ENCODE results near the gene ERP44. TPM values are rescaled to one million over a fixed set of nuclear protein-coding genes. Genes with fewer than 3 reads are reported as not detected.

ERP44 gene
- total RNA-seq, 6 experiments from 2014 or later, result 16.8 to 21.4 (median 18.5) TPM

GRCh38 chr9:100125910-100126309, 27.1 kb upstream of the ERP44 start:
- no peak for TF ChIP-seq POLR2A (IDR thresholded peaks at IDR 0.05)
- TF ChIP-seq, protein P1, sequence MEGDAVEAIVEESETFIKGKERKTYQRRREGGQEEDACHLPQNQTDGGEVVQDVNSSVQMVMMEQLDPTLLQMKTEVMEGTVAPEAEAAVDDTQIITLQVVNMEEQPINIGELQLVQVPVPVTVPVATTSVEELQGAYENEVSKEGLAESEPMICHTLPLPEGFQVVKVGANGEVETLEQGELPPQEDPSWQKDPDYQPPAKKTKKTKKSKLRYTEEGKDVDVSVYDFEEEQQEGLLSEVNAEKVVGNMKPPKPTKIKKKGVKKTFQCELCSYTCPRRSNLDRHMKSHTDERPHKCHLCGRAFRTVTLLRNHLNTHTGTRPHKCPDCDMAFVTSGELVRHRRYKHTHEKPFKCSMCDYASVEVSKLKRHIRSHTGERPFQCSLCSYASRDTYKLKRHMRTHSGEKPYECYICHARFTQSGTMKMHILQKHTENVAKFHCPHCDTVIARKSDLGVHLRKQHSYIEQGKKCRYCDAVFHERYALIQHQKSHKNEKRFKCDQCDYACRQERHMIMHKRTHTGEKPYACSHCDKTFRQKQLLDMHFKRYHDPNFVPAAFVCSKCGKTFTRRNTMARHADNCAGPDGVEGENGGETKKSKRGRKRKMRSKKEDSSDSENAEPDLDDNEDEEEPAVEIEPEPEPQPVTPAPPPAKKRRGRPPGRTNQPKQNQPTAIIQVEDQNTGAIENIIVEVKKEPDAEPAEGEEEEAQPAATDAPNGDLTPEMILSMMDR (IDR thresholded peaks at IDR 0.05), result no peak
- 67% methylated on average over 1 of the region's 2 CpGs for WGBS (ENCODE audit: insufficient coverage, low coverage, low lambda C conversion rate, missing lambda C conversion rate)
- Histone ChIP-seq H3K27ac (no peak overlapping the region), H3K4me1 (peaks cover 0 to 8% (median 0%) of the 10 kb centered on the region in 4 donors), H3K9me3 (no peaks in the 10 kb centered on the region), H3K27me3 (no peaks in the 10 kb centered on the region), H3K36me3 (peaks cover 0 to 7% (median 0%) of the 10 kb centered on the region in 4 donors), H3K4me3 (no peak overlapping the region)
- intact Hi-C loops (cut with DNase I), result no loop called here
- DNase-seq (no peak), ATAC-seq (no peak)

DNA sequence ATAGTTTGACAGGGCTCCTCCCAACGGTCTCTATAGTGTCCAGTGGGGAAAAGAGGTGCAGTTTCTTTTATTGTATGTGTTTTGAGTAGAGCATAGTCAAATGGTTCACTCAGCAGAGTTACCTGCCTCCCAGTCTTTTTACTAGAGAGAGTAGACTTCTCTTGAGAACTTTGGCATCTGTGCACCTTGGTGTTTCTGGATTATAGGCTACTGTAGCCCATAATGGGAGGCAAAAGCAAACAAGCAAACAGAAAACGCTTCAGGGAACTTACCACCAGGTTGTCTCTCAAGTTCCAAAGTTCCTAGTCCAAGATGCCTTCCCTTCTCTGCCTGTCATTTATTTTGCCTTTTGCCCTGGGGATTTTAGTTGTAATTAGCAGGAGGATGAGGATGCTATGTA, 26.4 kb upstream of the ERP44 start:
- Histone ChIP-seq H3K27ac (no peak overlapping the region), H3K36me3 (peaks cover 0 to 7% (median 0%) of the 10 kb centered on the region in 4 donors), H3K27me3 (no peaks in the 10 kb centered on the region), H3K4me3 (no peak overlapping the region), H3K9me3 (no peaks in the 10 kb centered on the region), H3K4me1 (peaks cover 0 to 8% (median 0%) of the 10 kb centered on the region in 4 donors)
- WGBS (ENCODE audit: insufficient coverage, low coverage, low lambda C conversion rate, missing lambda C conversion rate), result 51% methylated on average over 2 of the region's 2 CpGs
- TF ChIP-seq, protein P1 (IDR thresholded peaks at IDR 0.05), result no peak
- no peak for TF ChIP-seq POLR2A (IDR thresholded peaks at IDR 0.05)
- ATAC-seq, result no peak
- intact Hi-C loops (cut with DNase I), result no loop called here
- DNase-seq, result no peak

DNA sequence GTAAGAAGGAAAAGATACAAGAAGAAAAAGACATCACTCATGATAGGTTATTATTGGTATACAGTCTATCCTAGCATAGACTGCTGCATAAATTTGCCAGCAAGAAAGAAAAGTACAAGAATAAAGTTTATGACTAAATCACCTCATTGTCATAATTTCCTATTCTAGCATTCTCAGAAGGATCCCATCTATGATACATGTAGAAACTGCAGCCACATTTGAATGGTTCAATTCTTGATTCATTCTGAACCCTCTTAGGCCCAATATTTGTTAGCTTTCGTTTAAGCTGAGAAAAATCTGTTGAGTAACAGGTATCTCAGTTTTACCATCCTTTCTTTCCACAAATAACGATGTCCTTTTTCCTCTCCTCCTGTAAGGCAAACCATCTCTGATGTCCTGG, 21.5 kb upstream of the ERP44 start:
- TF ChIP-seq POLR2A (IDR thresholded peaks at IDR 0.05), result no peak
- TF ChIP-seq, protein P1 (IDR thresholded peaks at IDR 0.05), result no peak
- Histone ChIP-seq H3K9me3 (no peaks in the 10 kb centered on the region), H3K27ac (no peak overlapping the region), H3K27me3 (no peaks in the 10 kb centered on the region), H3K4me3 (no peak overlapping the region), H3K4me1 (peaks cover 0 to 8% (median 0%) of the 10 kb centered on the region in 4 donors), H3K36me3 (no peaks in the 10 kb centered on the region)
- 73% methylated on average over 2 of the region's 2 CpGs for WGBS (ENCODE audit: insufficient coverage, low coverage, low lambda C conversion rate, missing lambda C conversion rate)
- intact Hi-C loops (cut with DNase I), result no loop called here
- ATAC-seq (no peak), DNase-seq (no peak)

DNA sequence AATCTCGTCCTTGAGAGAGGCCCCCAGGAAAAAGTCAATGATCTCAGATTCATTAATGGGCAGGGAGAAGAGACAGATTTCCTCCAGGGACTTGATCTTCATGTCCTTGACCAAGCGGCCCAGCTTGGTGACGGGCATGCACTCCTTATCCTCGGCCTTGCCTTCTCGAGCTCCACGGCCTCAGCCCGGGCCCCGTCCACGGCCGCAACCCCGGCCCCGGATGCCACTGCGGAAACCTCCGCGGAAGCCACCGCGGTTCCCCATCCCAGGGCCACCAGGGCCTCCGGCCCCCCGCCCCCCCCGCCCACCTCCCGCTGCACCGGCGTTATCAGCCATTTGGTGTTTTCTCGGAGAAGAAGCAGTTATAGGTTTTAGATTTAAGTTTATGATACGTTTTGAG, 18.5 kb upstream of the ERP44 start:
- Histone ChIP-seq H3K36me3 (no peaks in the 10 kb centered on the region), H3K27me3 (no peaks in the 10 kb centered on the region), H3K27ac (no peak overlapping the region), H3K9me3 (no peaks in the 10 kb centered on the region), H3K4me3 (no peak overlapping the region), H3K4me1 (peaks cover 0 to 8% (median 0%) of the 10 kb centered on the region in 4 donors)
- TF ChIP-seq POLR2A (IDR thresholded peaks at IDR 0.05), result no peak
- TF ChIP-seq, protein P1 (IDR thresholded peaks at IDR 0.05), result no peak
- ATAC-seq (no peak), DNase-seq (no peak)
- intact Hi-C loops (cut with DNase I), result no loop called here
- 96% methylated on average over 9 of the region's 25 CpGs for WGBS (ENCODE audit: insufficient coverage, low coverage, low lambda C conversion rate, missing lambda C conversion rate)

Data from right lobe of liver (tissue), 6 donors.